Activated gamma-delta T cell treated with anti-CD3 and anti-CD28 coated beads, Interleukin-2, amount 50 U/mL, for 16 hours (primary cell): ENCODE results near the gene VIL1.

ENCODE experiments used
- DNase-seq: peaks from one replicate; pipeline ENCODE4 v3.0.0-alpha.2; 2020; ENCODE audit warnings: low read depth

The VIL1 gene

DNA sequence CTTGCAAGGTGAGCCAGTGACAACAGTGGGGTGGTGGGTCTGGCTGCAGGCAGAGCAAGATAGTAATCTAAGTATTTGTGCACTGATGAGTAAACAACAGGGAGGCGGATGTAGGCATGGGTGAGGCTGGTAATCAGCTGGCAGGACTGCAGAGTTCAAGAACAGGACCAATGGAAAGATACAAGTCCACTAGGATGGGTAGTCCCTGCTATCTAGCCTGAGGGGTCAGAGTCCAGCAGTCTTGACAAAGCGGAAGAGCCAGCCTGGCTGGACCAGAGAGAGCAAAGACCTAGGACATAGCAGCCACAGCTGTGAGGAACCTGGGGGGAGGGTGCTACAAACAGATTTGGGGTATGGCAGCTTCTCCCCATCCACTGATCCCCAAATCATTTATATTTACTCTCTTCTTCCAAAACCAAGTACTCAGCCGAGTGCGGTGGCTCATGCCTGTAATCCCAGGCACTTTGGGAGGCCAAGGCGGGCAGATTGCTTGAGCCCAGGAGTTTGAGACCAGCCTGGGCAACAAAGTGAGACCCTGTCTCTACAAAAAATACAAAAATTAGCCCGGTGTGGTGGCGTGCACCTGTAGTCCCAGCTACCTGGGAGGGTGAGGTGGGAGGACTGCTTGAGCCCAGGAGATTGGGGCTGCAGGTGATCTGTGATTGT is 25.9 kb downstream of the VIL1 start:
- DNase-seq: no peak

DNA sequence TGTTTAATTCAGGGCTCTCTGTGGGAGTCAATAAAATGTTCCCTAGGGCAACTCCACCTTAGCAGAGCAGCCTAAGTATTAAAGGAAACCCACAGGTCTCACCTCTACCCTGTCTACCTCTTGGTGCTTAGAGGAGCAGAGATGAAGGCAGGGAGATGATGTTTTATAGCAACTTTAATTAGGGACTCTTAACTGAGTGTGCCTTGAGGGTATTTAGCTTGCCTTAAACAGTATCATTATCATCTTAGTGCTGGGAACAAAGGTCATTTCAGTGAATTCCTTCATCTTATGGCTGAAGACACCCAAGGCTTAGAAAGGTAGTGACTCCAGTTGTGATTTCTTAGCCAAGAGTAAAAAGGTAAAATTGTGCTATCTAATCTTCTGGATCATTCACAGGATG is 26.7 kb downstream of the VIL1 start:
- DNase-seq: no peak

DNA sequence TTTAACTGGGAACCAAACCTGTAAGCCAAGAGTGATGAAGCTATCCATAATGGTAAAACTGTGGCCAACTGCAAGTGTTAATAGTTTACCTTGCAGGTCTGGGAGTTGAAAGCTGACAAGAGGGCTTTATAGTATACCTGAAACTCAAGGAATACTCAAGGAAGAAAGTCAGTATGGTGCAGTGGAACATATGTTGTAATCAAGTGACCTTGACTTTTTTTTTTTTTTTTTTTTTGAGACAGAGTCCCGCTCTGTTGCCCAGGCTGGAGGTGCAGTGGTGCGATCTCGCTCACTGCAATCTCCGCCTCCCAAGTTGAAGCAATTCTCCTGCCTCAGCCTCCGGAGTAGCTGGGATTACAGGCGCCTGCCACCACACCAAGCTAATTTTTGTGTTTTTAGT is 27.6 kb downstream of the VIL1 start:
- no peak for DNase-seq

DNA sequence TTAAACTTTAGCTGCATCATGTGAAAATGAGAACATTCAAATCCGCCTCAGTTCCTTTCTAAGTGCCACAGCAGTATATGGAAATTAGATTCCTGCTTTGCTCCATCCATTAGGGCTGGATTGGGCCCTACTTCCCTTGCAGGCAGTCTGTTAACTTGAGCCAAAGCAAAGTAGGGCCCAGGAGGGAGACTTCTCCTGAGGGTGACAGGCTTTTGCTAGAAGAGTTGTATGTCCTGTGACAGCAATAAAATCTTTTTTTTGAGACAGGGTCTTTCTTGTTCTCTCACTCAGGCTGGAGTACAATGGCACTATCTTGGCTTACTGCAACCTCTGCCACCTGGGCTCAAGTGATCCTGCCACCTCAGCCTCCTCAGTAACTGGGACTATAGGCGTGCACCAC is 28.1 kb downstream of the VIL1 start:
- no peak for DNase-seq

DNA sequence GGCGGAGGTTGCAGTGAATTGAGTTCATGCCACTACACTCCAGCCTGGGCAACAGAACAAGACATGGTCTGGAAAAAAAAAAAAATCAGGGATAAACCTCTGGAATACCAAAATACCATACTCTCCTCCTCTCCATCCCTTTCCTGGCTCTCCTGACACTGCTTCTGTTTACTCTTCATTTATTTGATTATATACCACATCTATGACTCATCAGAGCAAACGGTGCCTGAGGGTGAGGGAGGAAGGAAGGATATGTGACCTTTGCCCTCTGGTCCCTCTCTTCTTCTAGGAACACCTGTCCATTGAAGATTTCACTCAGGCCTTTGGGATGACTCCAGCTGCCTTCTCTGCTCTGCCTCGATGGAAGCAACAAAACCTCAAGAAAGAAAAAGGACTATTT is 30.0 kb downstream of the VIL1 start:
- no peak for DNase-seq

DNA sequence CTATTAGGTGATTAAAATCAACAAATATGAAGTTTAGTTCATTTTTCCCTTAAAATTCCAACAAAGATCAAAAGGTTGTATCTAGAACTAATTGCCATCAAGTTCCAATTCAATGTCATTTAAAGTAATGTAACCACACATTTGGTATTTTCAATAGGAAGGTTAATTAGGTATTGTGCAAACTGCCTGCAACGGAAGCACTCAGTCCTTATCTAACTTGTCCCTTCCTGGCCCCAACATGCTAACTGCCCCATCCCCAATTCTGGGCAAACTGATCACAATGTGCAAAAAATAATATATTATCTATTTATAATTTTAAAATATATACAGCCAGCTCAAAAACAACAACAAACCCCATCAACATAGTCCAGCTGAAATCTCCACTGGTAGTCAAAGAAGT is 33.2 kb downstream of the VIL1 start:
- no peak for DNase-seq

DNA sequence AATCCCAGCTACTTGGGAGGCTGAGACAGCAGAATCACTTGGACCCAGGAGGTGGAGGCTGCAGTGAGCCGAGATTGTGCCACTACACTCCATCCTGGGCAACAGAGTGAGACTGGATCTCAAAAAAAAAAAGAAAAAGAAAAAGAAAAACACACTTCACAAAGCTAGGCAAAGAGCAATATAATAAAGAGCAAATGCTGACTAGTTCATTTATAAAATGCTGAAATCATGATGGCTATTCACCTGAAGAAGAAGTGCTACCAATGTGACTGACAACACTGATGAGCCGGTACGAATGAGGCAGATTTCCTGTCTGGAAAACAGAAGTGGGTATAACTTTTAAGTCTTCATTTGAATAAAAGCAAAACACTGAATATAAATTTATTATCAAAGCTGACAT is 37.9 kb downstream of the VIL1 start:
- DNase-seq: no peak

DNA sequence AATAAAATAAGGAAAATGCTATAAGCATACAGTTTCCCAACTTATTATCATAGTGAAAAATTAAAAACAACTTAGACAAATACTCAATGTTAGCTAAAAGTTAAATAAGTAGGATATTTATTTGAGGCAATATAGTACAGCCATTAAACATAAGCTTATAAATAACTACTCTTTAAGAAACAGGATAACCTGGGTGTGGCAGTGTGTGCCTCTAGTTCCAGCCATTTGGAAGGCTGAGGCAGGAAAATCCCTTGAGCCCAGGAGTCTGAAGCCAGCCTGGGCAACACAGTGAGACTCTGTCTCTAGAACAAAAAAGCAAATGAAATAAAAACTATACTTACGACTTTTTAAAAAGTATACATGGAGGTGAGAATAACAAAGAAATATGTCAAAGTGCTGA is 39.7 kb downstream of the VIL1 start:
- no peak for DNase-seq

DNA sequence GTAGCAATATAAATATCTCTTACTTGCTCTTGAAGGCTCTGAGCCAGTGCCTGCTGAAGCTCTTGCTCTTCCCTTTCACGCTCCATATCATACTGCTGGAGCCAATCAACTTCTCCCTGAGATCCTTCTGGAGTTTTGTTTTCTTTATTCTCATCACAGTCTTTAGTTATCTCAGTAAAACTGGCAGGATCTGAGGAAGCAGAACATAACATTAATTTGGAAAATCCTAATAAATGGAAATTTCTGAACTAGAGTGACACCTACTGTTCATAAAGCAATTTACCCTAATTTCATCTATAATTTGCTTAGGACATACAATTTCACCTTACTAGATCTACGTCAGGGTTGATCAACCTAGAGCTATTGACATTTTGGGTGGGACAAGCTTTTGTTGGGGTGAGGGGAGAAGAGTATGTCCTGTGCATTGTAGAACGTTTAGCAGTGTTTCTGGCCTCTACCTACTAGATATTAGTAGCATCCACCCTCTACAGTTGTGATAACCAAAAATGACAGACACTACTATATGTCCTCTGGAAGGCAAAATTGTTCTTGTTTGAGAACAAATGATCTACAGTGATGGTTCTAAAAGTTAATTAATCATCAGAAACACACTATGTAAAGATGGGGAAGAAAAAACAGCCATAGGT is 47.2 kb downstream of the VIL1 start:
- no peak for DNase-seq

DNA sequence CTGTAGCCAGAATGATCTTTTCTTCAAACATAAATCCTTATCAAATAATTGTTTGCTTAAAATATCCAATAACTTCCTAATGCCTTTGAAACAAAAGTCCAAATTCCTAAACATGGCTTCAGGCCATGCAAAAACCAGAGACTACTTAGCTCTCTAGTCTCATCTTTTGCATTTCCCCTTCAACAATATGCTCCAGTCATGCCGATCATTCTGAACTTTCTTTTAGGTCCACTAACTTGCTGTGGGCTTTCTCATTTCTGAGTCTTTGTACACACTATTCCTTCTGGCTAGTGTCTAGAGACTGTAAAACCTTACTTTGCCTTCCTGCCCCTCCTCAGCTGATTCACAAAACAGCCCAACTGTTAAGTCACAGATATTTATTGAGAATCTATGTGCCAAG is 51.5 kb downstream of the VIL1 start:
- DNase-seq: no peak

DNA sequence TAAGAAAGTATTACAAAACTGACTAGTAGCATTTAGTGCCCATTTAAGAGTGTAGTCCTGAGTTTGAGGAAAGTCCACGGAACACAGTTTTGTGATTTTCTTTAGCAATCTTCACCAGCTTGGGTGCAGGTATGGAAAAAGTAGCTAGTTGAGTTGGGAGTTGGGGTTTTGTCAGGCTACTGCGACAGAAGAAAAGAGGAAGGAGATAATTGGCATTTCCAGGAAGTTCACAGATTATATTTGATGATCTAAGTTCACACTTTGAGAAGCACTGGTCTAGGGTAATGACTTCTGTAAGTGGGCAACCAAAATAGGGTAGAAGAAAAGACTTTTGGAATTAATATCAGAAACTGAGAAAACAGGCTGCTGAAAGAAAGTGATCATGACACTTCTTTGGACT is 52.1 kb downstream of the VIL1 start:
- no peak for DNase-seq

DNA sequence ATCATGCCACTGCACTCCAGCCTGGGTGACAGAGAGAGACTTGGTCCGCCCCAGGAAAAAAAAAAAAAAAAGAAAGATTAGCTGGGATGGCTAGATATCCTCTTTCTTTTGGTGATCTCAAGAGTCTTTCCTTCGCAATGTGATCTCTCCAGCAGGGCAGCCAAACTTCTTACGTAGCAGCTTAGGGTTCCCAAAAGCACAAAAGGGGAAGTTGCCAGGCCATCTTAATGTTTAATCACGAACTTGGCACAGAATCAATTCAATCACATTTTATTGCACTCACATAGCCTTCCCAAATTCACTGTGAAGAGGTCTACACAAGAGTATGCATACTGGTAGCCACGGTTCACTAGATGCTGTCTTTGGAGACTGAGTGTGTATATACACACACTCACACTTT is 53.1 kb downstream of the VIL1 start:
- DNase-seq: no peak

DNA sequence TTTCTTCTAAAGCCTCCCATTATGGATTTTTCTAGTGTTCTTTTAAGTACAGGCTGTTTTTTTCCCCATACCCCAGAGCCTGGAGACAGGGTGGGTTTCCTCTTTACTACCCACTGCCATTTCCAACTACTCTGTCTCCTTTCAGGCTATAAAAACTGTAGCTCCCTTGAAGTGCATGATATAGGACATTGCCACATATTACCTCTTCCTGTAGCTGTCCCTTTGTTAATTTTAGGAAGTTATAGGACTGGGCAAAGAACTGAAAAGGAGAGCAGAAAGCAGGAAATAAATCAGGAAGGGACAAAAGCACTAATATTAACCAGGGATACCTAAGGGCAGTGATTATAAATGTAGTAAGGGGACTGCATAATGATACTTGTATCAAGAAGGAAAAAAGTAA is 54.1 kb downstream of the VIL1 start:
- DNase-seq: no peak

DNA sequence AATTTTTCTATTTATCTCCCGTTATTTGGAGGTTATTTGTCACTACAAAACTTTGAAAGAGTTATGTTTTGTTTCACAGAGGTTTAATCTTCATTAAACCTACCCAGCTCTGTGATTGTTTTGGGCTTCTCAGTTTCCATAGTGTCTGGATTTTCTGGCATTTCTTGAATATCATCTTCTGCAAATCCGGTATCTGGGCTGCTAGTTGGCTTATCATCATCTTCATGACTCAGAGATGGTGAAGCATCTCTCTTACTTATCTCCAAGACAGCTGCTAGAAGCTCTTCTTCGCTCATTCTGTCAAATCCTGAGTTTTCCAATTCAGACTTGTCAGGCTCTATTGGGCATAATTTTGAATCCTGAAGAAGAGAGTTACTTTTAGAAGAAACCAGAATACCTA is 55.6 kb downstream of the VIL1 start:
- DNase-seq: no peak

DNA sequence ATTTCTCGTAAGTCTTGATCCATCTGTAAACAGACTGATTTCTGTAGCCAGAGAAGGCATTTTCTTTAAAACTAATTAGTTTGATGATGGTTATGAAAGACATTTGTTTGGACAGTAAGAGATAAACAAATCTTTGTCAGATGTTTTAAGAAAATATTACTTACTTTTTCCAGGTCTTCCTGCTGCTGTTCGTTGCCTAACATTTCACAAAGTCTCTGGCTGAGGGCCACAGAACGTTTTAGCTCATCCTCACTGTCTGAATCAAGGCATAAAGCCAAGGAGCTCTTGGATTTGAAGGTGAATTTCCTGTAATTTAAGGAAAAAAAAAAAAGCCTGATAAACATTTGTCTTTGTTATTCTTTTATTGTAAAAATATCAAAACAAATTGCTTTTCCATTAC is 57.8 kb downstream of the VIL1 start:
- DNase-seq: no peak

DNA sequence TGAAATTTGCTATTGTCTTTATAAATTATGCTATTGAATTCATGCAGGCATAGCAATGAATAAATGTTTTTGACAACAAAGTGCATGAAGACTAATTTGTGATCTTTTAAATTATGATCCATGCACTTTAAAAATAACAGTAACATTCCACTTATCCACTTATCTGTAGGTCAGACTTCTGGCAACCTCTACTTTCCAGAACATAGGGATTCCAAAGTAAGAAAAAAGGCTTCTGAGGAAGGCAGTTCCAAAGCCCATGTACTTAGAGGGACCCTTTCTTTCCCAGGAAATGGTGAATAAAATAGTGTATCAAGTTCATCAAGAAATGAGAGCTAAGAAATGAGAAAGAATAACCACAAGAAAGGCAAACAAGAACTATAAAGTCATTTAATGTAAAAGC is 58.3 kb downstream of the VIL1 start:
- DNase-seq: no peak

DNA sequence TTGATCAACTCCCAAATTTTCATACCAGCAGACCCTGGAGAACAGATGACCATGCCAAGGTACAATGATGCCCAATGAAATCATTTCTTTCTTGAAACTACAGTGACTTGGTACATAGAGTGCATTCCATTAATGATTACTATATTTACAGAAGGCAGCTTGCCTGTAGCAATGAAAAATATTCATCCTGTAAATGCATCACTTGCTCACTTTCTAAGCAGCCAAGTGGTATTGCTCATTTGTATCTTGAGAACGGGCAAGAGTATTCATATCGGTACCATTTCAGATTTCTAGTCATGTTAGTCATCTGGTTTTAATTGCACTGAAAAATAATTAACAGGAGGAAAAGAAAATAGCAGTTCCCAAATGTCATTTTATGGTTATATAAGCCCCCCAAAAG is 59.6 kb downstream of the VIL1 start:
- no peak for DNase-seq

DNA sequence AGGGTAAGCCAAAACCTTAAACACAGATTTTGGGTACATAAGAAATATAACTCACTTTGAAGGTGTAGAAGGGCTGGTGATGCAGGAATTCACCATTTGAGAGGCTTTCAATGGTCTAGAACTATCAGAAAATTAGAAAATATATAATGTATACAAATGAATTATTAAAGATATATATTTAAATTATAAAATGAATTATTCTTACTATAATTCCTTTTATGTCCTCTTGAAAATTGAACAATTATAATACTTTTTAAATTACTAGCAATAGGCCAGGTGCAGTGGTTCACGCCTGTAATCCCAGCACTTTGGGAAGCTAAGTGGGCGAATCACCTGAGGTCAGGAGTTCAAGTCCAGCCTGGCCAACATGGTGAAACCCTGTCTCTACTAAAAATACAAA is 60.7 kb downstream of the VIL1 start:
- no peak for DNase-seq

DNA sequence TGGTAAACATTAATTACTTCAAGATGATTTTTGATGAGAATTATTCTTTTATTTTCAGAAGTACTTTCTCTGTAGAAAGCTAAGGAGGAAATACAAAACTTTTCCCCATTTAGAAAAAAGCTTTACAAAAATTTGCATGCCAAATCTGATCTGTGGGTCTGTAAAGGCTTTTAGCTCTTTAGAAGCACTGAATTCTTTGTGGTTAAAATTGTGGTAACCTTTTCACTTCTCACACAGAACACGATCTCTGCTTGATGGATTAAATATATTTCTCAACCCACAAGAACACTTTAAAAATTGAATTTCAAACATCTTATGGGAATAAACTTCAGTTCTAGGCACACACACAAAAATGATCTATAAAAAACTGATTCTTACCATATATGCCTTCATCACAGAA is 63.7 kb downstream of the VIL1 start:
- no peak for DNase-seq

DNA sequence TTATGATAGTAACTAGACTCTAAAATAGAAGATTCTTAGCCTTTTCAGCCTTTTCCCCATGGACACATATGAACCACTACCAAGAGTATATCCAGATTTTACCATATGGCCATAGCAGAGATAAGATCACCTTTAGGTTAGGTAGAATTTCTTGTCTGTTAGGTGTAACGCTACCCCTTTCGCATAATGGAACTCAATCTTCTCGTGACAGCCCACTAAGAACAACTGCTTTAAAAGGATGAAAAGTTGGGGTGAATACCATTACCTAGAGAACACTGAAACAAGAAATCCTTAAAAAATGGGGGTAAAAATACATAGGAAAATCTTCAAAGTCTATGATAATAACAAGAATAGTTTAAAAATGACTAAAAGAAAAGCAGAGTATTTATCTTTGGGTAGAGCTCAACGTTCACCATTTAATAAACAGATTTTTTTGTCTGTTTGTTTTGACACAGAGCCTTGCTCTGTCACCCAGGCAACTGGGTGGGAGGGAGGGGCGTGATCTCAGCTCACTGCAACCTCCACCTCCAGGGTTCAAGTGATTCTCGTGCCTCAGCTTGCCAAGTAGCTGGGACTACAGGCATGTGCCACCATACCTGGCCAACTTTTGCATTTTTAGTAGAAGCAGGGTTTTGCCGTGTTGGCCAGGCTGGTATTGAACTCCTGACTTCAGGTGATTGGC is 67.2 kb downstream of the VIL1 start:
- no peak for DNase-seq

DNA sequence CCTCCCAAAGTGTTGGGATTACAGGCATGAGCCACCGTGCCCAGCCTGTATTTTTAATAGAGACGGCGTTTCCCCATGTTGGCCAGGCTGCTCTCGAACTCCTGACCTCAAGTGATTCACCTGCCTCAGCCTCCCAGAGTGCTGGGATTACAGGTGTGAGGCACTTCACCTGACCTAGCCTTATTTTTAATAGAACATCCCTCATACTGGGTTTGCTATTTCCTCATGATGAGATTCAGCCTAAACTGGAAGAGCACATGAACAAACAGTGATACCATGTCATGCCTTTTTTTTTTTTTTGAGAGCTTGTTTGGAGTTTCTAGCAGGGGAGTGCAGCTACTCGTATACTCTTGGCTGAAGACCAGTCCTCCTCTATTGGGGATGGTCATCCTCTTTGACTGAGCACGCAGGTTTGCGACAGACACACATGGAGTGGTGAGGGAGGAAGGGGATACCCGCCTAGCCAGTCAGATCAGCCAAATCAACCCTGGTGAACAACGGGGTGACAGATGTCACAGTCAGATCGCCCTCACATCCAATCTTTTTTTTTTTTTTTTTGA is 81.7 kb downstream of the VIL1 start:
- no peak for DNase-seq

DNA sequence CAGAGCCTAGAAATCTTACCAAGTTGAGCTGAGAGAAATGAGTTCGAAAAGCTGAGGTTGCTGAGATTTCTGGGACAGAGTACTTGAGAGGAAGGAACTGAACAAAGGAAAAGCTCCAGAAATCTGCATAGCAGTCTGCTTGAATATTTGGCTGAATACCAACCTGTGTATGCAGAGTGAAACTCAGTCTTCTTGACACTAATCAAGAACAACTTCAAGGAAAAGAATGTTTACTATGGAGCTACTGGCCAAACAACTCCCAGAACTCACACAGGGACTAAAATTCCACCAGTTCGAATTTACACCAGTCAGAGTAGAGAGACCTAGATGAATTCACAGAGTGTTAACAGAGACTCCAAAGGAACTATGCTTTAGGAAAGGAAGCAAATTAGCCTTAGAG is 82.7 kb downstream of the VIL1 start:
- no peak for DNase-seq
